Bronchial epithelial cell (primary cell): Measurements from ENCODE around the gene TECRL. TPM values are rescaled to one million over a fixed set of nuclear protein-coding genes. Genes with fewer than 3 reads are reported as not detected.

Experiments used
- DNase-seq: peaks from one replicate; pipeline ENCODE4 v3.0.0-alpha.2; 2010; ENCODE audit warnings: low read depth
- FAIRE-seq: peaks from 2 replicates; lab custom pipeline; 2011; peaks lifted over from hg19 to GRCh38; lab: Jason Lieb, UNC
- H3K27me3 ChIP-seq: 2 replicates; pipeline ENCODE4 v1.5.1; 2011; ENCODE audit warnings: low read length; ENCODE audit not compliant: control insufficient read depth, insufficient read depth
- H3K36me3 ChIP-seq: 2 replicates; pipeline ENCODE4 v1.5.1; 2011; ENCODE audit warnings: low read length; ENCODE audit not compliant: control insufficient read depth, insufficient read depth
- H3K4me3 ChIP-seq: 2 replicates; pipeline ENCODE4 v1.5.1; 2011; ENCODE audit warnings: mild to moderate bottlenecking, low read depth, low read length, control low read depth
- total RNA-seq: library from RNA; depleted of rRNA; stranded (reverse); fragments of >200 nt; gene quantifications from 2 replicates; pipeline ENCODE4 v1.2.1, GENCODE V29; 2014
- TF ChIP-seq, protein P1 (sequence below): IDR thresholded peaks from 2 replicates; pipeline ENCODE4 v1.5.1; 2011; ENCODE audit warnings: mild to moderate bottlenecking, moderate library complexity, low read length, control low read depth, inconsistent platforms; ENCODE audit not compliant: insufficient read depth, severe bottlenecking

Gene TECRL
- total RNA-seq, 1 donor from 2014 or later = not detected

DNA sequence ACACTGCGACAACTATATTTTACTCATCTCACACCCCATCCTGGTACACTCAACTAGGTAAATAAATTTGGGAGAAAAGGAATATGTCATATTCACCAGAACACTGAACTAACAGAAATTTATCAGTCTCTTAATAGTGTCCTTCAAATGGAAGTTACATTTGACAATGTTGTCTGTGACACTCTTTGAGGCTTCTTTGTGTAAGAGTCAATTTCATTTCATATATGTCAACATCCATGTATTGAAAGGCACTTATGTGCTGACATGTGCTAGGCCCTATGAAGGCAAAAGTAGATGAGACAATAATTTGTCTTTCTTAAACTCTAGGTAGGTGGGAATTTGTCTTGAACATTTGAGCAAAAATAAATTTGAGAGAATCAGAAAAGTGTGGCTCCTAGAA, 82.0 kb downstream of the TECRL start:
- TF ChIP-seq, protein P1, sequence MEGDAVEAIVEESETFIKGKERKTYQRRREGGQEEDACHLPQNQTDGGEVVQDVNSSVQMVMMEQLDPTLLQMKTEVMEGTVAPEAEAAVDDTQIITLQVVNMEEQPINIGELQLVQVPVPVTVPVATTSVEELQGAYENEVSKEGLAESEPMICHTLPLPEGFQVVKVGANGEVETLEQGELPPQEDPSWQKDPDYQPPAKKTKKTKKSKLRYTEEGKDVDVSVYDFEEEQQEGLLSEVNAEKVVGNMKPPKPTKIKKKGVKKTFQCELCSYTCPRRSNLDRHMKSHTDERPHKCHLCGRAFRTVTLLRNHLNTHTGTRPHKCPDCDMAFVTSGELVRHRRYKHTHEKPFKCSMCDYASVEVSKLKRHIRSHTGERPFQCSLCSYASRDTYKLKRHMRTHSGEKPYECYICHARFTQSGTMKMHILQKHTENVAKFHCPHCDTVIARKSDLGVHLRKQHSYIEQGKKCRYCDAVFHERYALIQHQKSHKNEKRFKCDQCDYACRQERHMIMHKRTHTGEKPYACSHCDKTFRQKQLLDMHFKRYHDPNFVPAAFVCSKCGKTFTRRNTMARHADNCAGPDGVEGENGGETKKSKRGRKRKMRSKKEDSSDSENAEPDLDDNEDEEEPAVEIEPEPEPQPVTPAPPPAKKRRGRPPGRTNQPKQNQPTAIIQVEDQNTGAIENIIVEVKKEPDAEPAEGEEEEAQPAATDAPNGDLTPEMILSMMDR = no peak
- Histone ChIP-seq H3K36me3 (no peaks in the 10 kb centered on the region), H3K27me3 (no peaks in the 10 kb centered on the region), H3K4me3 (no peak overlapping the region)
- no peak for DNase-seq
- FAIRE-seq = no peak

DNA sequence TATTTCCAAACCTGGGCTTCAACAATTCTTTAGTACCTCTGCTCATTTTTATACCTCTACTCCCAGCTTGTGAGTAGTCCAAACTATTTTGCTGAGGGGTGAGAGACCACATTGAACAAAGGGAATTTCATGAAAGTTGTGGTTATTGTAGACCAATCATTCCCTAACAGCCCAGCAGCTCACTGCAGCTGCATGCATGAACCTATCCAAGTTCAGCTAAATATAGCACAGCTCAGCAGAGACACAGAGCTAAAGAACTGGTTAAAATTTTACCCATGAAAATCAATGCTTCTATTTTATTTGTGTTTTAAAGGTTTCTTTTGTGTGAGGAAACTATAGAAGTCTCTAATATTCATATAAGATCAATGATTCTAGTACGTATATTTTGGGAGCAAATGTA, 82.7 kb downstream of the TECRL start:
- TF ChIP-seq, protein P1 = no peak
- FAIRE-seq = no peak
- Histone ChIP-seq H3K4me3 (no peak overlapping the region), H3K27me3 (no peaks in the 10 kb centered on the region), H3K36me3 (no peaks in the 10 kb centered on the region)
- no peak for DNase-seq

GRCh38 chr4:64306255-64306565, 103.0 kb downstream of the TECRL start:
- no peak for FAIRE-seq
- TF ChIP-seq, protein P1 = no peak
- no peak for DNase-seq

GRCh38 chr4:64305565-64306254, 103.5 kb downstream of the TECRL start:
- TF ChIP-seq, protein P1 = no peak
- FAIRE-seq = no peak
- no peaks in the 10 kb centered on the region for H3K27me3 ChIP-seq
- no peak overlapping the region for H3K4me3 ChIP-seq
- no peaks in the 10 kb centered on the region for H3K36me3 ChIP-seq
- DNase-seq = no peak

More at GRCh38 chr4:64306255-64306565, 103.0 kb downstream of the TECRL start:
- no peaks in the 10 kb centered on the region for H3K27me3 ChIP-seq
- no peaks in the 10 kb centered on the region for H3K36me3 ChIP-seq
- no peak overlapping the region for H3K4me3 ChIP-seq

- H3K4me3 ChIP-seq = no peak overlapping the region
- FAIRE-seq (no peak), DNase-seq (no peak)
- no peaks in the 10 kb centered on the region for H3K27me3 ChIP-seq
- H3K36me3 ChIP-seq = no peaks in the 10 kb centered on the region
- TF ChIP-seq, protein P1 = no peak
These were observed 136.8 kb downstream of the TECRL start for GRCh38 chr4:64272432-64272831.

- FAIRE-seq (no peak), DNase-seq (no peak)
- H3K36me3 ChIP-seq = no peaks in the 10 kb centered on the region
- no peaks in the 10 kb centered on the region for H3K27me3 ChIP-seq
- TF ChIP-seq, protein P1 = no peak
- no peak overlapping the region for H3K4me3 ChIP-seq
These were observed 137.6 kb downstream of the TECRL start for GRCh38 chr4:64271601-64272081.
